SK-N-SH treated with all-trans-retinoic acid at 6 μM for 48 hours (cell line): ENCODE results near the gene SMARCC2.

Experiments
- BACH2 ChIP-seq: fragments of 250-450 bp; sonication (Bioruptor Pico); IDR thresholded peaks from 2 replicates; pipeline ENCODE4 v1.9.0; 2021; ENCODE audit warnings: mild to moderate bottlenecking, borderline replicate concordance
- CSDC2 ChIP-seq: fragments of 250-450 bp; sonication (Bioruptor Pico); IDR thresholded peaks from 2 replicates; pipeline ENCODE4 v1.5.0; 2020; ENCODE audit warnings: mild to moderate bottlenecking, moderate library complexity
- PPARA ChIP-seq: fragments of 250-450 bp; sonication (Bioruptor Pico); IDR thresholded peaks from 2 replicates; pipeline ENCODE4 v1.5.0; 2020; ENCODE audit warnings: mild to moderate bottlenecking, borderline replicate concordance
- RARB ChIP-seq: fragments of 250-450 bp; sonication (Bioruptor Pico); IDR thresholded peaks from 2 replicates; pipeline ENCODE4 v1.8.0; 2021; ENCODE audit warnings: mild to moderate bottlenecking, moderate library complexity
- TCF4 ChIP-seq: fragments of 250-450 bp; sonication (Bioruptor Pico); IDR thresholded peaks from 2 replicates; pipeline ENCODE4 v1.8.0; 2021; ENCODE audit warnings: mild to moderate bottlenecking, moderate library complexity, borderline replicate concordance
- ZFP30 ChIP-seq: fragments of 450-650 bp; formaldehyde crosslinking; IDR thresholded peaks from 2 replicates; pipeline ENCODE4 v1.5.0; 2022; ENCODE audit warnings: mild to moderate bottlenecking, moderate library complexity
- ZNF70 ChIP-seq: fragments of 450-650 bp; formaldehyde crosslinking; IDR thresholded peaks from 2 replicates; pipeline ENCODE4 v1.5.0; 2020; ENCODE audit warnings: mild to moderate bottlenecking, moderate library complexity
- TF ChIP-seq, protein P1 (sequence below): fragments of 250-450 bp; sonication (Bioruptor Pico); IDR thresholded peaks from 2 replicates; pipeline ENCODE4 v1.8.0; 2020; ENCODE audit warnings: mild to moderate bottlenecking, moderate library complexity, borderline replicate concordance
- TF ChIP-seq, protein P2 (sequence below): fragments of 250-450 bp; sonication (Bioruptor Pico); IDR thresholded peaks from 2 replicates; pipeline ENCODE4 v1.5.1; 2020; ENCODE audit warnings: low read depth, mild to moderate bottlenecking, moderate library complexity
- TF ChIP-seq, protein P3 (sequence below): fragments of 250-450 bp; sonication (Bioruptor Pico); IDR thresholded peaks from 2 replicates; pipeline ENCODE4 v1.5.1; 2021; ENCODE audit warnings: mild to moderate bottlenecking, moderate library complexity

DNA sequence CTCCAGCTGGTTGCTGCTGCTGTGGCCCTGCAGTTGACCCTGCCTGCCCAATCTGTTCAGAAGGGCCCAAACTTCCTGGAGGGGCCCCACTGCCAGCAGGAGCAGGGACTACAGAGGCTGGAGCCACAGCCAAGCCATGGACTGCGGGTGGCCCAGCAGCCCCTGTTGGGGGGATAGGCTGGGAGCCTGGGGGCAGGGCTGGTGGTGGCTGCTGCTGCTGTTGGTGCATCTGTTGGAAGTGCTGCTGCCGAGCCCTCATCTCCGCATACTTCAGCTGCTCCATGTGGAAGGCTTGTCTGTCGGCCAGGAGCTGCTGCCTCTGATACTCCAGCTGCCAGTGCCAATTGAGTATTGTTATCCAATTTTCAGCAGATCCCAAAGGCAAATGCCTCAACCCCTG is 23.9 kb downstream of the SMARCC2 start:
- TF ChIP-seq, protein P1, sequence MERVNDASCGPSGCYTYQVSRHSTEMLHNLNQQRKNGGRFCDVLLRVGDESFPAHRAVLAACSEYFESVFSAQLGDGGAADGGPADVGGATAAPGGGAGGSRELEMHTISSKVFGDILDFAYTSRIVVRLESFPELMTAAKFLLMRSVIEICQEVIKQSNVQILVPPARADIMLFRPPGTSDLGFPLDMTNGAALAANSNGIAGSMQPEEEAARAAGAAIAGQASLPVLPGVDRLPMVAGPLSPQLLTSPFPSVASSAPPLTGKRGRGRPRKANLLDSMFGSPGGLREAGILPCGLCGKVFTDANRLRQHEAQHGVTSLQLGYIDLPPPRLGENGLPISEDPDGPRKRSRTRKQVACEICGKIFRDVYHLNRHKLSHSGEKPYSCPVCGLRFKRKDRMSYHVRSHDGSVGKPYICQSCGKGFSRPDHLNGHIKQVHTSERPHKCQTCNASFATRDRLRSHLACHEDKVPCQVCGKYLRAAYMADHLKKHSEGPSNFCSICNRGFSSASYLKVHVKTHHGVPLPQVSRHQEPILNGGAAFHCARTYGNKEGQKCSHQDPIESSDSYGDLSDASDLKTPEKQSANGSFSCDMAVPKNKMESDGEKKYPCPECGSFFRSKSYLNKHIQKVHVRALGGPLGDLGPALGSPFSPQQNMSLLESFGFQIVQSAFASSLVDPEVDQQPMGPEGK (CRISPR knock-in tag) = no peak
- TF ChIP-seq RARB (CRISPR knock-in tag) (no peak), TCF4 (no peak), ZNF70 (no peak), BACH2 (CRISPR knock-in tag) (no peak), ZFP30 (CRISPR knock-in tag) (no peak), PPARA (no peak), CSDC2 (CRISPR knock-in tag) (no peak)
- TF ChIP-seq, protein P2, sequence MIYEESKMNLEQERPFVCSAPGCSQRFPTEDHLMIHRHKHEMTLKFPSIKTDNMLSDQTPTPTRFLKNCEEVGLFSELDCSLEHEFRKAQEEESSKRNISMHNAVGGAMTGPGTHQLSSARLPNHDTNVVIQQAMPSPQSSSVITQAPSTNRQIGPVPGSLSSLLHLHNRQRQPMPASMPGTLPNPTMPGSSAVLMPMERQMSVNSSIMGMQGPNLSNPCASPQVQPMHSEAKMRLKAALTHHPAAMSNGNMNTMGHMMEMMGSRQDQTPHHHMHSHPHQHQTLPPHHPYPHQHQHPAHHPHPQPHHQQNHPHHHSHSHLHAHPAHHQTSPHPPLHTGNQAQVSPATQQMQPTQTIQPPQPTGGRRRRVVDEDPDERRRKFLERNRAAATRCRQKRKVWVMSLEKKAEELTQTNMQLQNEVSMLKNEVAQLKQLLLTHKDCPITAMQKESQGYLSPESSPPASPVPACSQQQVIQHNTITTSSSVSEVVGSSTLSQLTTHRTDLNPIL (CRISPR knock-in tag) = no peak
- TF ChIP-seq, protein P3, sequence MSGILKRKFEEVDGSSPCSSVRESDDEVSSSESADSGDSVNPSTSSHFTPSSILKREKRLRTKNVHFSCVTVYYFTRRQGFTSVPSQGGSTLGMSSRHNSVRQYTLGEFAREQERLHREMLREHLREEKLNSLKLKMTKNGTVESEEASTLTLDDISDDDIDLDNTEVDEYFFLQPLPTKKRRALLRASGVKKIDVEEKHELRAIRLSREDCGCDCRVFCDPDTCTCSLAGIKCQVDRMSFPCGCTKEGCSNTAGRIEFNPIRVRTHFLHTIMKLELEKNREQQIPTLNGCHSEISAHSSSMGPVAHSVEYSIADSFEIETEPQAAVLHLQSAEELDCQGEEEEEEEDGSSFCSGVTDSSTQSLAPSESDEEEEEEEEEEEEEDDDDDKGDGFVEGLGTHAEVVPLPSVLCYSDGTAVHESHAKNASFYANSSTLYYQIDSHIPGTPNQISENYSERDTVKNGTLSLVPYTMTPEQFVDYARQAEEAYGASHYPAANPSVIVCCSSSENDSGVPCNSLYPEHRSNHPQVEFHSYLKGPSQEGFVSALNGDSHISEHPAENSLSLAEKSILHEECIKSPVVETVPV (CRISPR knock-in tag) = no peak
